HL-60 (cell line): Measurements from ENCODE around the gene CCNT2.

ENCODE experiments used
- CTCF ChIP-seq: IDR thresholded peaks from one replicate; pipeline ENCODE4 v1.5.1; 2011; ENCODE audit warnings: low read length, control low read depth, inconsistent platforms; ENCODE audit not compliant: insufficient read depth
- REST ChIP-seq: IDR thresholded peaks from 2 replicates; pipeline ENCODE4 v1.6.1; 2012; ENCODE audit warnings: low read depth; ENCODE audit not compliant: insufficient replicate concordance

GRCh38 chr2:135002836-135003235 lies 84.2 kb downstream of the CCNT2 start:
- TF ChIP-seq CTCF (no peak), REST (no peak)
